Endothelial cell of umbilical vein (primary cell): ENCODE results near the gene AURKAIP1. TPM values are rescaled to one million over a fixed set of nuclear protein-coding genes. Genes with fewer than 3 reads are reported as not detected.

Experiments
- BruUV-seq: library from RNA; stranded (reverse); fragments of 400-500 nt; replicated peaks from 2 replicates; lab custom pipeline; 2021; lab: Mats Ljungman, UMichigan
- CTCF ChIA-PET: fragments of 300-600, 350-600 bp; sonication (Branson Sonifier 250); formaldehyde crosslinking; loops from one replicate; lab custom pipeline; 2021; ENCODE audit warnings: antibody characterized with exemption, inconsistent platforms; lab: Charles Lee
- POLR2A ChIA-PET: fragments of 300-600, 350-600 bp; sonication (Branson Sonifier 250); formaldehyde crosslinking; loops from one replicate; lab custom pipeline; 2021; ENCODE audit warnings: antibody characterized with exemption, inconsistent platforms; lab: Charles Lee
- DNase-seq: peaks from one replicate; pipeline ENCODE4 v3.0.0-alpha.2; 2011; ENCODE audit warnings: low read depth, low spot score
- FAIRE-seq: peaks from 2 replicates; lab custom pipeline; 2011; peaks lifted over from hg19 to GRCh38; lab: Jason Lieb, UNC
- H2AFZ ChIP-seq: 2 replicates; pipeline ENCODE4 v1.6.0; 2012; ENCODE audit warnings: low read depth, low read length, control low read depth, inconsistent platforms
- H3K27ac ChIP-seq: 2 replicates; pipeline ENCODE4 v1.5.1; 2011; ENCODE audit warnings: low read depth, mild to moderate bottlenecking, control low read depth, low read length, moderate library complexity; ENCODE audit not compliant: insufficient read depth
- H3K27me3 ChIP-seq, 2 experiments: 2 replicates each; pipeline versions ENCODE4 v1.6.0 to v1.6.1; 2011; ENCODE audit warnings: low read length in 2 of 2, mixed read lengths in 1 of 2; ENCODE audit not compliant: control insufficient read depth in 2 of 2, insufficient read depth in 2 of 2
- H3K36me3 ChIP-seq, 2 experiments: 2 replicates in 1 of 2; 3 replicates in 1 of 2; pipeline ENCODE4 v1.5.1; 2011; ENCODE audit warnings: low read length in 2 of 2, mild to moderate bottlenecking in 1 of 2, moderate library complexity in 1 of 2; ENCODE audit not compliant: control insufficient read depth in 2 of 2, insufficient read depth in 2 of 2; ENCODE audit errors: extremely low read depth in 1 of 2
- H3K4me1 ChIP-seq: 3 replicates; pipeline ENCODE4 v1.5.1; 2011; ENCODE audit warnings: mild to moderate bottlenecking, low read length; ENCODE audit not compliant: control insufficient read depth, insufficient read depth; ENCODE audit errors: extremely low read depth
- H3K4me2 ChIP-seq: 2 replicates; pipeline ENCODE4 v1.6.1; 2011; ENCODE audit warnings: low read length, control low read depth, mixed read lengths; ENCODE audit not compliant: insufficient read depth
- H3K4me3 ChIP-seq, 3 experiments: fragments of 200-600 bp in 1 of 3; sonication (generic), shearing (Covaris generic) in 1 of 3; replicated peaks in 1 of 3; 2 replicates each; pipeline ENCODE4 v1.5.1; 2011 to 2016; ENCODE audit warnings: control low read depth in 3 of 3, low read length in 3 of 3, mild to moderate bottlenecking in 2 of 3, inconsistent platforms in 1 of 3, low read depth in 1 of 3, moderate library complexity in 1 of 3; ENCODE audit not compliant: insufficient read depth in 1 of 3
- H3K79me2 ChIP-seq: 2 replicates; pipeline ENCODE4 v1.6.0; 2012; ENCODE audit warnings: low read length, inconsistent platforms; ENCODE audit not compliant: control insufficient read depth, insufficient read depth
- H3K9ac ChIP-seq: replicated peaks from 2 replicates; pipeline ENCODE3; 2011; ENCODE audit warnings: low read length, control low read depth; ENCODE audit not compliant: insufficient read depth; ENCODE audit errors: extremely low read depth
- H3K9me1 ChIP-seq: replicated peaks from 3 replicates; pipeline ENCODE4 v1.6.0; 2011; ENCODE audit warnings: mild to moderate bottlenecking, low read length; ENCODE audit not compliant: control insufficient read depth, insufficient read depth; ENCODE audit errors: extremely low read depth
- H3K9me3 ChIP-seq: replicated peaks from 2 replicates; pipeline ENCODE4 v1.5.1; 2012; ENCODE audit warnings: low read length, inconsistent platforms; ENCODE audit not compliant: control insufficient read depth, insufficient read depth
- H4K20me1 ChIP-seq: replicated peaks from 2 replicates; pipeline ENCODE3; 2011; ENCODE audit warnings: mild to moderate bottlenecking, low read length; ENCODE audit not compliant: control insufficient read depth, insufficient read depth; ENCODE audit errors: extremely low read depth
- EZH2 ChIP-seq: IDR thresholded peaks from 2 replicates; pipeline ENCODE4 v1.6.1; 2012; ENCODE audit warnings: borderline replicate concordance, low read depth, mild to moderate bottlenecking, moderate library complexity, low read length, inconsistent platforms; ENCODE audit not compliant: severe bottlenecking
- FOS ChIP-seq: IDR thresholded peaks from 2 replicates; pipeline ENCODE4 v1.6.1; 2011; ENCODE audit warnings: mild to moderate bottlenecking, low read length, moderate library complexity, borderline replicate concordance; ENCODE audit not compliant: insufficient read depth
- GATA2 ChIP-seq: IDR thresholded peaks from 2 replicates; pipeline ENCODE4 v1.7.0; 2011; ENCODE audit warnings: low read depth, mild to moderate bottlenecking, moderate library complexity, mixed read lengths, low read length; ENCODE audit not compliant: insufficient read length, insufficient read depth
- JUN ChIP-seq: IDR thresholded peaks from 2 replicates; pipeline ENCODE4 v1.6.1; 2011; ENCODE audit warnings: borderline replicate concordance, low read depth; ENCODE audit not compliant: insufficient read length, insufficient read depth
- MAX ChIP-seq: IDR thresholded peaks from 2 replicates; pipeline ENCODE4 v1.6.1; 2011; ENCODE audit not compliant: insufficient read depth, insufficient read length
- MYC ChIP-seq: IDR thresholded peaks from one replicate; pipeline ENCODE4 v1.6.1; 2011; ENCODE audit warnings: mild to moderate bottlenecking, low read depth, low read length
- POLR2A ChIP-seq: IDR thresholded peaks from 2 replicates; pipeline ENCODE4 v1.6.1; 2012; ENCODE audit warnings: low read depth, mild to moderate bottlenecking, control low read depth, low read length
- POLR2AphosphoS5 ChIP-seq: IDR thresholded peaks from 2 replicates; pipeline ENCODE4 v1.6.1; 2012; ENCODE audit warnings: low read depth, mild to moderate bottlenecking, control low read depth, low read length, moderate library complexity; ENCODE audit not compliant: insufficient read depth
- dilution Hi-C: fragments of 300-500 bp; cut with MboI; formaldehyde crosslinking; loops from one replicate; pipeline ENCODE4 v1.15.0; 2019; ENCODE audit warnings: low sequenced_read_pairs; ENCODE audit not compliant: extremely low pct_ligation_motif_present
- intact Hi-C: fragments of 100-400 bp; cut with micrococcal nuclease; formaldehyde crosslinking; loops from one replicate; pipeline ENCODE4 v1.10.0; 2022
- polyA plus RNA-seq, 4 experiments: library from polyadenylated mRNA; depleted of rRNA in 3 of 4; stranded (reverse) in 3 of 4; unstranded in 1 of 4; fragments of >200 nt; gene quantifications; 2 replicates each; pipeline versions ENCODE4 v1.2.1 to v1.2.3, GENCODE V29; 2011 to 2012; ENCODE audit warnings: missing spikeins in 1 of 4
- total RNA-seq: library from RNA; stranded (reverse); gene quantifications from 2 replicates; pipeline ENCODE4 v1.2.3, GENCODE V29; 2021
- TF ChIP-seq, protein P1 (sequence below), 2 donors: IDR thresholded peaks; 1 replicate in 1 of 2; 2 replicates in 1 of 2; pipeline ENCODE4 v1.5.1; 2011; ENCODE audit warnings: low read length in 2 of 2, mild to moderate bottlenecking in 2 of 2, moderate library complexity in 2 of 2, control low read depth in 1 of 2, inconsistent platforms in 1 of 2, low read depth in 1 of 2; ENCODE audit not compliant: insufficient read depth in 1 of 2; ENCODE audit errors: extremely low read depth in 1 of 2

The AURKAIP1 gene
- total and polyA plus RNA-seq, 2 donors (not counting 3 experiments of a cell fraction or from before 2014, with no cell fraction given), result 73.3 to 151 TPM

- Histone ChIP-seq H3K9ac (no peak within 1 kb of the TSS), H3K79me2 (no peaks in the 10 kb centered on the region), H3K36me3 (peaks cover 0 to 15% of the 10 kb centered on the region in 2 experiments), H3K4me3 (no peak within 1 kb of the TSS), H3K9me3 (no peaks in the 10 kb centered on the region), H3K27ac (no peak within 1 kb of the TSS), H3K4me1 (no peaks in the 10 kb centered on the region), H4K20me1 (no peaks in the 10 kb centered on the region), H3K9me1 (no peaks in the 10 kb centered on the region), H3K4me2 (no peak within 1 kb of the TSS), H3K27me3 (no peaks in the 10 kb centered on the region), H2AFZ (no peak within 1 kb of the TSS)
- FAIRE-seq (no peak), DNase-seq (no peak)
- no TSS peak for BruUV-seq
- CTCF ChIA-PET, result no interaction called here
- TF ChIP-seq POLR2AphosphoS5 (peak; percentile 28), GATA2 (no peak)
- POLR2A ChIA-PET, result no interaction called here
- dilution Hi-C loops, result no loop called here
- intact Hi-C loops, result no loop called here
Measured at GRCh38 chr1:1331068-1331965, 43.7 kb downstream of the AURKAIP1 start, which contains the start of gene TAS1R3. TSS of gene TAS1R3 (plus strand) at chr1:1331280. CDS start at chr1:1331346, 66 bp downstream.

GRCh38 chr1:1330366-1331067 is 44.5 kb downstream of the AURKAIP1 start:
- no peak for FAIRE-seq
- Histone ChIP-seq H3K27ac (no peak overlapping the region), H3K4me1 (peaks cover 4% of the 10 kb centered on the region), H3K9ac (no peak overlapping the region), H3K79me2 (peaks cover 6% of the 10 kb centered on the region), H3K4me3 (no peak overlapping the region), H3K36me3 (peaks cover 0 to 15% of the 10 kb centered on the region in 2 experiments), H3K9me1 (no peaks in the 10 kb centered on the region), H3K27me3 (no peaks in the 10 kb centered on the region), H3K9me3 (no peaks in the 10 kb centered on the region), H3K4me2 (no peak overlapping the region), H4K20me1 (no peaks in the 10 kb centered on the region), H2AFZ (no peak overlapping the region)
- dilution Hi-C loops (no loop called here), intact Hi-C loops (no loop called here)
- no TSS peak for BruUV-seq
- ChIA-PET CTCF (no interaction called here), POLR2A (no interaction called here)
- DNase-seq, result no peak
- TF ChIP-seq MAX (no peak), JUN (no peak), FOS (no peak), POLR2AphosphoS5 (no peak), POLR2A (no peak), MYC (no peak), GATA2 (no peak), EZH2 (no peak)
- TF ChIP-seq, protein P1, sequence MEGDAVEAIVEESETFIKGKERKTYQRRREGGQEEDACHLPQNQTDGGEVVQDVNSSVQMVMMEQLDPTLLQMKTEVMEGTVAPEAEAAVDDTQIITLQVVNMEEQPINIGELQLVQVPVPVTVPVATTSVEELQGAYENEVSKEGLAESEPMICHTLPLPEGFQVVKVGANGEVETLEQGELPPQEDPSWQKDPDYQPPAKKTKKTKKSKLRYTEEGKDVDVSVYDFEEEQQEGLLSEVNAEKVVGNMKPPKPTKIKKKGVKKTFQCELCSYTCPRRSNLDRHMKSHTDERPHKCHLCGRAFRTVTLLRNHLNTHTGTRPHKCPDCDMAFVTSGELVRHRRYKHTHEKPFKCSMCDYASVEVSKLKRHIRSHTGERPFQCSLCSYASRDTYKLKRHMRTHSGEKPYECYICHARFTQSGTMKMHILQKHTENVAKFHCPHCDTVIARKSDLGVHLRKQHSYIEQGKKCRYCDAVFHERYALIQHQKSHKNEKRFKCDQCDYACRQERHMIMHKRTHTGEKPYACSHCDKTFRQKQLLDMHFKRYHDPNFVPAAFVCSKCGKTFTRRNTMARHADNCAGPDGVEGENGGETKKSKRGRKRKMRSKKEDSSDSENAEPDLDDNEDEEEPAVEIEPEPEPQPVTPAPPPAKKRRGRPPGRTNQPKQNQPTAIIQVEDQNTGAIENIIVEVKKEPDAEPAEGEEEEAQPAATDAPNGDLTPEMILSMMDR (IDR thresholded peaks at IDR 0.05; ENCODE audit: extremely low read depth in 1 of 2, insufficient read depth in 1 of 2, low read depth in 1 of 2, low read length in 2 of 2), result no peak
